Activated CD8-positive, alpha-beta T cell treated with anti-CD3 and anti-CD28 coated beads, Interleukin-2, amount 10 ng/mL, durations not matched to agents 7 days and 5 days (primary cell): ENCODE measurements around the gene TMEM131. TPM values are rescaled to one million over a fixed set of nuclear protein-coding genes. Genes with fewer than 3 reads are reported as not detected.

Source experiments
- ATAC-seq: fragments of 150-1000 bp; cut with Tn5 transposase; one replicate; pipeline ENCODE4 v1.10.0; 2021; ENCODE audit warnings: moderate library complexity
- CTCF ChIA-PET: fragments of 350-600 bp; sonication (Branson Sonifier 250); formaldehyde crosslinking; loops from one replicate; lab custom pipeline; 2021; ENCODE audit warnings: antibody characterized with exemption; lab: Charles Lee
- POLR2A ChIA-PET: fragments of 350-600 bp; sonication (Branson Sonifier 250); formaldehyde crosslinking; loops from one replicate; lab custom pipeline; 2021; ENCODE audit warnings: antibody characterized with exemption; lab: Charles Lee
- DNase-seq: peaks from one replicate; pipeline ENCODE4 v3.0.0-alpha.2; 2020
- H3K27ac Mint-ChIP-seq: one replicate; pipeline ENCODE4 v1.8.0; 2021; ENCODE audit warnings: mild to moderate bottlenecking, mixed read lengths
- H3K27me3 Mint-ChIP-seq: one replicate; pipeline ENCODE4 v1.8.0; 2021; ENCODE audit warnings: low read depth, mixed read lengths
- H3K36me3 Mint-ChIP-seq: one replicate; pipeline ENCODE4 v1.8.0; 2021; ENCODE audit warnings: low read depth, mixed read lengths
- H3K4me1 Mint-ChIP-seq: one replicate; pipeline ENCODE4 v1.8.0; 2021; ENCODE audit warnings: low read depth, mixed read lengths
- H3K4me3 Mint-ChIP-seq: one replicate; pipeline ENCODE4 v1.8.0; 2021; ENCODE audit warnings: mild to moderate bottlenecking, mixed read lengths
- H3K9me3 Mint-ChIP-seq: one replicate; pipeline ENCODE4 v1.8.0; 2022; ENCODE audit warnings: mixed read lengths; ENCODE audit not compliant: insufficient read depth
- total RNA-seq, 2 experiments: library from RNA; stranded (reverse); gene quantifications; one replicate each; pipeline ENCODE4 v1.2.3, GENCODE V29; 2021

TMEM131 gene
- total RNA-seq, 2 experiments from 2014 or later: 35.9 to 40.7 TPM

- DNase-seq: no peak
- Mint-ChIP-seq H3K4me3 (no peak overlapping the region), H3K27me3 (no peaks in the 10 kb centered on the region), H3K27ac (no peak overlapping the region), H3K9me3 (no peaks in the 10 kb centered on the region), H3K4me1 (peaks cover 23% of the 10 kb centered on the region), H3K36me3 (no peaks in the 10 kb centered on the region)
- ATAC-seq: no peak
- CTCF ChIA-PET: no interaction called here
- POLR2A ChIA-PET: no interaction called here
These were observed 18.6 kb upstream of the TMEM131 start for GRCh38 chr2:98014379-98014778.

- no peaks in the 10 kb centered on the region for H3K9me3 Mint-ChIP-seq
- H3K4me3 Mint-ChIP-seq: no peak overlapping the region
- CTCF ChIA-PET: no interaction called here
- H3K27ac Mint-ChIP-seq: no peak overlapping the region
- no peaks in the 10 kb centered on the region for H3K27me3 Mint-ChIP-seq
- POLR2A ChIA-PET: no interaction called here
- H3K36me3 Mint-ChIP-seq: no peaks in the 10 kb centered on the region
- no peak for ATAC-seq
- DNase-seq: no peak
- peaks cover 23% of the 10 kb centered on the region for H3K4me1 Mint-ChIP-seq
These were observed 17.8 kb upstream of the TMEM131 start for GRCh38 chr2:98013407-98014042.

GRCh38 chr2:98012561-98012991, 16.8 kb upstream of the TMEM131 start:
- no peaks in the 10 kb centered on the region for H3K27me3 Mint-ChIP-seq
- DNase-seq (no peak), ATAC-seq (no peak)
- POLR2A ChIA-PET: no interaction called here
- no peak overlapping the region for H3K4me3 Mint-ChIP-seq
- CTCF ChIA-PET: no interaction called here
- no peaks in the 10 kb centered on the region for H3K9me3 Mint-ChIP-seq
- peaks cover 23% of the 10 kb centered on the region for H3K4me1 Mint-ChIP-seq
- H3K27ac Mint-ChIP-seq: no peak overlapping the region
- no peaks in the 10 kb centered on the region for H3K36me3 Mint-ChIP-seq

- no peaks in the 10 kb centered on the region for H3K27me3 Mint-ChIP-seq
- H3K36me3 Mint-ChIP-seq: no peaks in the 10 kb centered on the region
- POLR2A ChIA-PET: interaction anchor here (0.6 kb wide), 2 partner anchors 12 to 1267 kb away, joined by 3 read pairs; no protein-coding TSS in a partner anchor
- CTCF ChIA-PET: no interaction called here
- no peak for ATAC-seq
- H3K9me3 Mint-ChIP-seq: no peaks in the 10 kb centered on the region
- H3K4me1 Mint-ChIP-seq: peaks cover 23% of the 10 kb centered on the region
- H3K27ac Mint-ChIP-seq: no peak overlapping the region
- H3K4me3 Mint-ChIP-seq: no peak overlapping the region
- DNase-seq: no peak
These were observed 14.4 kb upstream of the TMEM131 start for GRCh38 chr2:98009887-98010760.

DNA sequence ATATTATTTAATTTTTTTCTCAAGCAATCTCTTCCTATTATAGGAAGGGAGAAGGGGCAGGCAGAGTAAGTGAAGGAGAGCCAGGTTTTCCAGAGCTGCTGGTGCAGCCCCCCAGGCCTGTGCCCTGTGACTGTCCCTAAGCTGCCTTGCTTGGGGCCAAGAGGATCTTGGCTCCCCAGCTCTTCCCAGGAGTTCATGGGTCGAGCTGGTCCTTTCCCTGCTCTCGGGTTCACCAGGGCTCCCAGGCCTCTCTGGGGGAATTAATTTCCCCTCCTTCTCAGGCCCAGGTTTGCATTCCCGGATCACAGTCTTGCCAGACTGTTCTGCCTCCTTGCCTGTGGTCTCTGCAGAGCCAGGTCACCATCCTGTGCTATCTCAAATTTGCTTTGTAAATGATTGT, 12.7 kb upstream of the TMEM131 start:
- Mint-ChIP-seq H3K27me3 (no peaks in the 10 kb centered on the region), H3K36me3 (no peaks in the 10 kb centered on the region), H3K4me1 (peaks cover 18% of the 10 kb centered on the region), H3K9me3 (no peaks in the 10 kb centered on the region), H3K4me3 (no peak overlapping the region), H3K27ac (no peak overlapping the region)
- no peak for DNase-seq
- CTCF ChIA-PET: no interaction called here
- POLR2A ChIA-PET: no interaction called here
- ATAC-seq: no peak

DNA sequence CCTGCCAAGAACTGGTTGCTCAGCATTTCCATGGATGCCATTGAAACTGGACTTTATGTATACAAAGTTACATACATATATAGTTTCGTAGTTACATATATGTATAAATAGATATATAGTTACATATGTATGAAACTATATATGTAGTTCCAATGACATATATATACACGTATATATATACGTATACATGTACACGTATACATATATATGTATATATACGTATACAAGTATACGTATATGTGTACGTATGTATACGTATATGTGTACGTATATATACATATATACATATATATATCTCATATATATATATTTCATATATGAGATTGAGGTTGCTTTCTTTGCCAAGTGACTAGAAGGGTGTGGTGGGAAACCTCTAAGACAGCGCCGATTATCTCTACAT, 10.6 kb upstream of the TMEM131 start:
- DNase-seq (no peak), ATAC-seq (no peak)
- Mint-ChIP-seq H3K36me3 (no peaks in the 10 kb centered on the region), H3K27ac (no peak overlapping the region), H3K4me3 (no peak overlapping the region), H3K27me3 (no peaks in the 10 kb centered on the region), H3K9me3 (no peaks in the 10 kb centered on the region), H3K4me1 (peaks cover 9% of the 10 kb centered on the region)
- POLR2A ChIA-PET: no interaction called here
- CTCF ChIA-PET: no interaction called here

DNA sequence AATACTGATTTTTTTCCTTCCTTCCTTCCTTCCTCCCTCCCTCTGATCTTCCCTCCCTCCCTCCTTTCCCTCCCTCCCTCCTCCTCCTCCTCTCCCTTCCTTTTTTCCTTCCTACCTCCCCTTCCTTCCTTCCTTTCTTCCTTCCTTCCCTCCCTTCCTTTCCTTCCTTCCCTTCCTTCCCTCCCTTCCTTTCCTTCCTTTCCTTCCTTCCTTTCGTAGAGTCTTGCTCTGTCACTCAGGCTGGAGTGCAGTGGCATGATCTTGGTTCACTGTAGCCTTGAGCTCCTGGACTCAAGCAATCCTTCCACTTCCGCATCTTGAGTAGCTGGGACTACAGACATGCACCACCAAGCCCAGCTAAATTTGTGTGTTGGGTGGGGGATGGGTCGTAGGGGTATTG, 8.9 kb upstream of the TMEM131 start:
- Mint-ChIP-seq H3K9me3 (no peaks in the 10 kb centered on the region), H3K27ac (no peak overlapping the region), H3K36me3 (no peaks in the 10 kb centered on the region), H3K4me3 (no peak overlapping the region), H3K4me1 (no peaks in the 10 kb centered on the region), H3K27me3 (peaks cover 2% of the 10 kb centered on the region)
- ATAC-seq: no peak
- DNase-seq: no peak
- ChIA-PET CTCF (no interaction called here), POLR2A (interaction anchor here (0.6 kb wide), 1 partner anchor 14 kb away, joined by 3 read pairs; no protein-coding TSS in a partner anchor)

DNA sequence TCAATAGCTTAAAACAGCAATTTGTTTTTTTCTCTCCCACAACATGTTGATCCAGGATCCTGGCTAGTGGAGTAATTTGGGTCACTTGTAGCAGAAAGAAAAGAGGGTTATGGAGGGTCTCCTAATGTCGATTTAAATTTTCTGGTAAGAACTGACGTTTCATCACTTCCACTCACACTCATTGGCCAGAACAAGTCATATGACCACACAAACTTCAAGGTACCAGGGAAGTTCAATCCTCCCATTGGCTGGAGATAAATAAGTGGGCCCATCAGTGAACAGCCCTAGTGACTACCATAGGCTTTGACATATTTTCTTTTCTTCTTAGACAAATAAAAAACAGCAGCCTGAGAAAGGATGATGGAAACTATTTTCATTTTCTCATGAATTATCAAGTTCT, 8.3 kb upstream of the TMEM131 start:
- Mint-ChIP-seq H3K4me1 (no peaks in the 10 kb centered on the region), H3K36me3 (no peaks in the 10 kb centered on the region), H3K27ac (no peak overlapping the region), H3K27me3 (peaks cover 7% of the 10 kb centered on the region), H3K9me3 (no peaks in the 10 kb centered on the region), H3K4me3 (no peak overlapping the region)
- no peak for ATAC-seq
- ChIA-PET POLR2A (no interaction called here), CTCF (no interaction called here)
- DNase-seq: no peak

GRCh38 chr2:97999536-97999935, 3.8 kb upstream of the TMEM131 start:
- ATAC-seq (no peak), DNase-seq (no peak)
- Mint-ChIP-seq H3K36me3 (no peaks in the 10 kb centered on the region), H3K27me3 (peaks cover 9% of the 10 kb centered on the region), H3K4me1 (peaks cover 5% of the 10 kb centered on the region), H3K9me3 (no peaks in the 10 kb centered on the region), H3K27ac (no peak overlapping the region), H3K4me3 (no peak overlapping the region)
- CTCF ChIA-PET: interaction anchor here (1.4 kb wide), 1 partner anchor 193 kb away, joined by 5 read pairs; no protein-coding TSS in a partner anchor
- POLR2A ChIA-PET: no interaction called here

GRCh38 chr2:97998431-97999005, 2.8 kb upstream of the TMEM131 start:
- Mint-ChIP-seq H3K27ac (no peak overlapping the region), H3K4me1 (peaks cover 15% of the 10 kb centered on the region), H3K27me3 (peaks cover 9% of the 10 kb centered on the region), H3K9me3 (no peaks in the 10 kb centered on the region), H3K36me3 (no peaks in the 10 kb centered on the region), H3K4me3 (no peak overlapping the region)
- ATAC-seq: no peak
- POLR2A ChIA-PET: interaction anchor here (1.1 kb wide), 1 partner anchor 11 kb away, joined by 3 read pairs; no protein-coding TSS in a partner anchor
- DNase-seq: no peak
- CTCF ChIA-PET: interaction anchor here (1.4 kb wide), 1 partner anchor 192 kb away, joined by 5 read pairs; no protein-coding TSS in a partner anchor

DNA sequence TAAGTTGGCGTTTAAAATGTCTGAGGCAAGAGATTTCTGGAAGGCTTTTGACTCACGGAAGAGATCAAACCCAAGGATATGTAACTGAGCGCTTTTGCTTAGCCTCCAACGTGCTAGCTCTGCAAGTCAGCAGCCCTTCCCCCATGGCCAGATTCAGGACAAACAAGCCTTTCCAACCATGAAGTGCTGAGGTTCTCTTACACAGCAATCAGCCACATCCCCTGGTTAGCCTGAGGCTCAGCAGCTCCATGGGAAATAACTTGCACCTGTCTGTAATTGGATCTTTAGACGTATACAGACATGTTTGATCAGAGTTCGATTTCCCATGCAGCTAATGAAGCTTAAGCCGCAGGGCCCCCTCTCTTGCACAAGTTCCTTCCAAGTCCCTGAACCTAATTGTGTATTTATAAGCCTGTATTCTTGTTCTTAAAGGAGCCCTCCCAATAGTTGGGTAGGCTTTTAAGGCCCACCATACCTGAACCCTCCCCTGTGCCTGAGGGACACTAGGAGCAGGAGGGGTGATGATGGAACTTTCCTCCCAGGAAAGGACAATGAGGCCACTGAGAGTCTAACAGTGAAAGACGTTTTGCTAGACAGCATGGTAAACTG, 2.1 kb upstream of the TMEM131 start:
- ChIA-PET CTCF (interaction anchor here (1.4 kb wide), 1 partner anchor 191 kb away, joined by 5 read pairs; no protein-coding TSS in a partner anchor), POLR2A (interaction anchor here (0.6 to 1.1 kb wide), 2 partner anchors 12 to 319 kb away, joined by 3 read pairs; no protein-coding TSS in a partner anchor)
- DNase-seq (no peak), ATAC-seq (no peak)
- no peaks in the 10 kb centered on the region for H3K9me3 Mint-ChIP-seq
- peaks cover 9% of the 10 kb centered on the region for H3K27me3 Mint-ChIP-seq
- no peaks in the 10 kb centered on the region for H3K36me3 Mint-ChIP-seq
- H3K4me3 Mint-ChIP-seq: no peak overlapping the region
- peaks cover 22% of the 10 kb centered on the region for H3K4me1 Mint-ChIP-seq
- no peak overlapping the region for H3K27ac Mint-ChIP-seq
